GM23338 (cell line): ENCODE results near the gene SMAD3. TPM values are rescaled to one million over a fixed set of nuclear protein-coding genes. Genes with fewer than 3 reads are reported as not detected.

Source experiments
- ATAC-seq: fragments of 200-7000 bp; cut with Tn5 transposase; 3 replicates; pipeline ENCODE4 v1.9.1; 2020
- DNase-seq: peaks from one replicate; pipeline ENCODE4 v3.0.0-alpha.2; 2015; ENCODE audit warnings: low spot score
- H2AFZ ChIP-seq: fragments of 200-600 bp; sonication (generic); 2 replicates; pipeline ENCODE4 v1.8.0; 2016; ENCODE audit warnings: antibody characterized with exemption, mild to moderate bottlenecking, moderate library complexity
- H3F3A ChIP-seq: fragments of 200-600 bp; sonication (generic); replicated peaks from 2 replicates; pipeline ENCODE4 v1.8.0; 2017; ENCODE audit warnings: antibody characterized with exemption, mixed run types, low read depth
- H3K27ac ChIP-seq: fragments of 200-600 bp; sonication (generic); 2 replicates; pipeline ENCODE4 v1.6.1; 2016; ENCODE audit warnings: low read depth
- H3K27me3 ChIP-seq: fragments of 200-600 bp; sonication (generic); 2 replicates; pipeline ENCODE4 v1.8.0; 2016; ENCODE audit warnings: mild to moderate bottlenecking, mixed run types, moderate library complexity; ENCODE audit not compliant: insufficient read depth
- H3K36me3 ChIP-seq: fragments of 200-600 bp; sonication (generic); 2 replicates; pipeline ENCODE4 v1.8.0; 2016; ENCODE audit warnings: mild to moderate bottlenecking; ENCODE audit not compliant: insufficient read depth
- H3K4me1 ChIP-seq: fragments of 200-600 bp; sonication (generic); 2 replicates; pipeline ENCODE4 v1.8.0; 2016; ENCODE audit warnings: mild to moderate bottlenecking, moderate library complexity; ENCODE audit not compliant: insufficient read depth
- H3K4me2 ChIP-seq: fragments of 200-600 bp; sonication (generic); 2 replicates; pipeline ENCODE4 v1.7.1; 2017; ENCODE audit warnings: mixed run types
- H3K4me3 ChIP-seq: fragments of 200-600 bp; sonication (generic); 2 replicates; pipeline ENCODE4 v1.6.1; 2016; ENCODE audit warnings: mixed run types
- H3K79me2 ChIP-seq: fragments of 200-600 bp; sonication (generic); replicated peaks from 2 replicates; pipeline ENCODE4 v1.8.0; 2017; ENCODE audit warnings: mild to moderate bottlenecking; ENCODE audit not compliant: insufficient read depth
- H3K9me2 ChIP-seq: fragments of 200-600 bp; sonication (generic); 2 replicates; pipeline ENCODE4 v1.8.0; 2017; ENCODE audit not compliant: insufficient read depth
- H4K20me1 ChIP-seq: fragments of 200-600 bp; sonication (generic); replicated peaks from 2 replicates; pipeline ENCODE4 v1.8.0; 2017; ENCODE audit warnings: mild to moderate bottlenecking; ENCODE audit not compliant: insufficient read depth
- H3K27ac Mint-ChIP-seq: 2 replicates; pipeline ENCODE4 v1.8.0; 2020; ENCODE audit warnings: inconsistent platforms, mild to moderate bottlenecking, moderate library complexity, mixed read lengths
- H3K27me3 Mint-ChIP-seq: 3 replicates; pipeline ENCODE4 v1.8.0; 2022; ENCODE audit warnings: low read depth, mild to moderate bottlenecking, moderate library complexity, mixed read lengths, inconsistent platforms; ENCODE audit not compliant: insufficient read depth, poor library complexity
- H3K36me3 Mint-ChIP-seq: 3 replicates; pipeline ENCODE4 v1.8.0; 2021; ENCODE audit warnings: low read depth, mild to moderate bottlenecking, inconsistent platforms, moderate library complexity, mixed read lengths
- H3K4me1 Mint-ChIP-seq: 3 replicates; pipeline ENCODE4 v1.8.0; 2020; ENCODE audit warnings: mild to moderate bottlenecking, inconsistent platforms, mixed read lengths
- H3K4me3 Mint-ChIP-seq: 3 replicates; pipeline ENCODE4 v1.8.0; 2021; ENCODE audit warnings: moderate library complexity, mild to moderate bottlenecking, inconsistent platforms, mixed read lengths
- H3K9me3 Mint-ChIP-seq: 3 replicates; pipeline ENCODE4 v1.8.0; 2020; ENCODE audit warnings: moderate library complexity, mild to moderate bottlenecking, inconsistent platforms, mixed read lengths
- CREB1 ChIP-seq: fragments of 250-450 bp; sonication (Bioruptor Pico); IDR thresholded peaks from 2 replicates; pipeline ENCODE4 v1.5.0; 2020; ENCODE audit warnings: low read depth, mild to moderate bottlenecking, moderate library complexity
- JUNB ChIP-seq: IDR thresholded peaks from one replicate; pipeline ENCODE4 v1.6.1; 2016; ENCODE audit warnings: antibody characterized with exemption; ENCODE audit not compliant: unreplicated experiment
- NANOG ChIP-seq: IDR thresholded peaks from 2 replicates; pipeline ENCODE4 v1.6.1; 2016; ENCODE audit warnings: antibody characterized with exemption, borderline replicate concordance
- POLR2AphosphoS5 ChIP-seq: IDR thresholded peaks from 2 replicates; pipeline ENCODE4 v1.6.1; 2016; ENCODE audit warnings: antibody characterized with exemption, low read depth
- ZNF114 ChIP-seq: fragments of 250-450 bp; sonication (Bioruptor Pico); IDR thresholded peaks from 2 replicates; pipeline ENCODE4 v1.5.0; 2020; ENCODE audit warnings: mild to moderate bottlenecking, moderate library complexity
- ZNF331 ChIP-seq: fragments of 250-450 bp; sonication (Bioruptor Pico); IDR thresholded peaks from 2 replicates; pipeline ENCODE4 v1.5.0; 2020; ENCODE audit warnings: low read depth, mild to moderate bottlenecking, moderate library complexity
- polyA plus RNA-seq: library from polyadenylated mRNA; unstranded; fragments of >200 nt; fragmentation: Nextera tagmentation; extraction: Ambion mirVana; gene quantifications from 2 replicates; pipeline ENCODE4 v1.2.1, GENCODE V29; 2016
- total RNA-seq: library from RNA; depleted of rRNA; stranded (reverse); fragments of >200 nt; shearing (Covaris generic); gene quantifications from 2 replicates; pipeline ENCODE4 v1.2.3, GENCODE V29; 2014
- TF ChIP-seq, protein P1 (sequence below), 2 experiments: fragments of 200-600 bp in 1 of 2; sonication (generic) in 1 of 2; conservative IDR thresholded peaks; 2 replicates each; pipeline versions ENCODE4 v1.5.1 to v1.6.1; 2016 to 2017; ENCODE audit warnings: antibody characterized with exemption in 2 of 2, low read depth in 2 of 2, mild to moderate bottlenecking in 2 of 2, moderate library complexity in 1 of 2
- TF ChIP-seq, protein P2 (sequence below): IDR thresholded peaks from 2 replicates; pipeline ENCODE4 v1.6.1; 2016; ENCODE audit warnings: antibody characterized with exemption
- TF ChIP-seq, protein P3 (sequence below): fragments of 250-450 bp; sonication (Bioruptor Pico); IDR thresholded peaks from 2 replicates; pipeline ENCODE4 v1.5.0; 2020; ENCODE audit warnings: mild to moderate bottlenecking, moderate library complexity

SMAD3 gene
- total and polyA plus RNA-seq, 2 experiments from 2014 or later: 4.9 to 11.6 TPM

DNA sequence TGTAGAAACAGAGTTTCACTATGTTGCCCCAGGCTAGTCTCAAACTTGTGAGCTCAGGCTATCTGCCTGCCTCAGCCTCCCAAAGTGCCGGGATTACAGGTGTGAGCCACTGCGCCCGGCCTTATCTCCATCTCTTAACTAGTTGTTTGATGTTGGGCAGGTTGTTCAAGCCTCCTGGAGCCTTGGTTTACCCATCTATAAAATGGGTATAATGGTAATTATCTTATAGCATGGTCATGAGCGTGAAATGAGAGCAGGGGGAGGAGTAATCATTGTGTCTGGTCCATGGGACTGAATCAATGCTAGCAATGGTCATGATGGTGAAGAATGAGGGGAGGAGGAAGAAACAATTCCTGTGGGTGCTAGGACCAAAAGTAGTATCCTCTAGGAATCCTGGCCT, 32.0 kb downstream of the SMAD3 start:
- Mint-ChIP-seq H3K36me3 (no peaks in the 10 kb centered on the region), H3K27me3 (peaks cover 4% of the 10 kb centered on the region), H3K9me3 (no peaks in the 10 kb centered on the region), H3K4me3 (no peak overlapping the region), H3K27ac (no peak overlapping the region), H3K4me1 (peaks cover 27% of the 10 kb centered on the region)
- H3K27me3 ChIP-seq: no peaks in the 10 kb centered on the region
- ATAC-seq: no peak
- no peak for DNase-seq
- H3F3A ChIP-seq: no peaks in the 10 kb centered on the region
- peaks cover 4% of the 10 kb centered on the region; the same call in 1 of the 2 replicates for H3K36me3 ChIP-seq
- H2AFZ ChIP-seq: no peak overlapping the region
- no peak overlapping the region for H3K4me2 ChIP-seq
- TF ChIP-seq ZNF331 (no peak), ZNF114 (CRISPR knock-in tag) (no peak)
- TF ChIP-seq, protein P1, sequence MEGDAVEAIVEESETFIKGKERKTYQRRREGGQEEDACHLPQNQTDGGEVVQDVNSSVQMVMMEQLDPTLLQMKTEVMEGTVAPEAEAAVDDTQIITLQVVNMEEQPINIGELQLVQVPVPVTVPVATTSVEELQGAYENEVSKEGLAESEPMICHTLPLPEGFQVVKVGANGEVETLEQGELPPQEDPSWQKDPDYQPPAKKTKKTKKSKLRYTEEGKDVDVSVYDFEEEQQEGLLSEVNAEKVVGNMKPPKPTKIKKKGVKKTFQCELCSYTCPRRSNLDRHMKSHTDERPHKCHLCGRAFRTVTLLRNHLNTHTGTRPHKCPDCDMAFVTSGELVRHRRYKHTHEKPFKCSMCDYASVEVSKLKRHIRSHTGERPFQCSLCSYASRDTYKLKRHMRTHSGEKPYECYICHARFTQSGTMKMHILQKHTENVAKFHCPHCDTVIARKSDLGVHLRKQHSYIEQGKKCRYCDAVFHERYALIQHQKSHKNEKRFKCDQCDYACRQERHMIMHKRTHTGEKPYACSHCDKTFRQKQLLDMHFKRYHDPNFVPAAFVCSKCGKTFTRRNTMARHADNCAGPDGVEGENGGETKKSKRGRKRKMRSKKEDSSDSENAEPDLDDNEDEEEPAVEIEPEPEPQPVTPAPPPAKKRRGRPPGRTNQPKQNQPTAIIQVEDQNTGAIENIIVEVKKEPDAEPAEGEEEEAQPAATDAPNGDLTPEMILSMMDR (conservative IDR thresholded peaks at IDR 0.05; ENCODE audit: low read depth in 2 of 2): no peak
- no peaks in the 10 kb centered on the region for H3K9me2 ChIP-seq
- no peak overlapping the region for H3K27ac ChIP-seq
- peaks cover 3% of the 10 kb centered on the region for H3K4me1 ChIP-seq
- H3K79me2 ChIP-seq: peaks cover 29% of the 10 kb centered on the region
- no peak overlapping the region for H3K4me3 ChIP-seq
- H4K20me1 ChIP-seq: no peaks in the 10 kb centered on the region

DNA sequence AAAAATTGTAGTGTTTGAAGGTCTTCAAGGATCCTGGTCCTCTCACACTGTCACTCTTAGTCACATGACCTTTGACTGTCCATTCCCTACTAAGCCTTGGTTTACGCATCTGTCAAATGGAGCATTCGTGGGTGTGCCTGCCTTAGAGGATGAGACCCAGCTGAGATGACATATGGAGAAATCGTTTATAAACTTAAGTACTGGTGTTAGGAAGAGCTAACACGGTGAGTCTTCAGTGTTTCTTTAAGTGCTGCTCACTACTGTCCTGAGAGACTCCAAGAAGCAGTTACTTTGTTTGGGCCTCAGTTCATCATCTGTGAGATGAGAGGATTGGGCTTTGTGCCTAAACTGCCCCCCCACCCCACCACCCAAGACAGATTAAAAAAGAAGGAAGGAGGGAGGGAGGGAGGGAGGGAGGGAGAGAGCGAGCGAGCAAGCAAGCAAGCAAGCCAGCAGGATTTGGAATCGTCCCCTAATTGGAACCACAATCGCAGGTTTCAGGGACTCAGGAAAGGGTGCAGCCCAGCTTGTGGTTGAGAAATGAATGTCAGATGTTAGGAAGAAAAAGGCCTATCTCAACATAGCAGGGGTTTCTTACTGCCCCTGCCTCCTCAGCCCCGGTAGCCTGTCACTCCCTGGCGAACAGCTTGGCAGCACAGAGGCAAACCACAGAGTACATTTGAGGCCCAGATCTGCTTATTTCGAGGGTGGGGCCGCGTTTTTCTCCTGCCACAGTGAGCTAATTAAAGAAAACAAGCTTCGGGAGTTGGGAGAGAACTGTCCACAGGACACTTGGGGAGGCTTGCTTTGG, 32.7 kb downstream of the SMAD3 start:
- Mint-ChIP-seq H3K4me1 (peaks cover 21% of the 10 kb centered on the region), H3K9me3 (no peaks in the 10 kb centered on the region), H3K36me3 (no peaks in the 10 kb centered on the region), H3K27ac (no peak overlapping the region), H3K4me3 (no peak overlapping the region), H3K27me3 (peaks cover 4% of the 10 kb centered on the region)
- peaks cover 29% of the 10 kb centered on the region for H3K79me2 ChIP-seq
- H3K4me3 ChIP-seq: no peak overlapping the region
- 0 out of 2 replicates have a peak overlapping the region, but pooled peaks have one; percentile 55 for H3K27ac ChIP-seq
- no peak for DNase-seq
- H3K4me2 ChIP-seq: no peak overlapping the region
- peak; percentile 43 for ATAC-seq
- H3F3A ChIP-seq: no peaks in the 10 kb centered on the region
- peaks cover under 1% of the 10 kb centered on the region; the same call in 1 of the 2 replicates for H3K36me3 ChIP-seq
- no peaks in the 10 kb centered on the region for H3K27me3 ChIP-seq
- H3K9me2 ChIP-seq: no peaks in the 10 kb centered on the region
- H2AFZ ChIP-seq: no peak overlapping the region
- no peaks in the 10 kb centered on the region for H3K4me1 ChIP-seq
- no peaks in the 10 kb centered on the region for H4K20me1 ChIP-seq
- TF ChIP-seq JUNB (no peak), NANOG (no peak), POLR2AphosphoS5 (no peak), CREB1 (CRISPR knock-in tag) (no peak)
- TF ChIP-seq, protein P2, sequence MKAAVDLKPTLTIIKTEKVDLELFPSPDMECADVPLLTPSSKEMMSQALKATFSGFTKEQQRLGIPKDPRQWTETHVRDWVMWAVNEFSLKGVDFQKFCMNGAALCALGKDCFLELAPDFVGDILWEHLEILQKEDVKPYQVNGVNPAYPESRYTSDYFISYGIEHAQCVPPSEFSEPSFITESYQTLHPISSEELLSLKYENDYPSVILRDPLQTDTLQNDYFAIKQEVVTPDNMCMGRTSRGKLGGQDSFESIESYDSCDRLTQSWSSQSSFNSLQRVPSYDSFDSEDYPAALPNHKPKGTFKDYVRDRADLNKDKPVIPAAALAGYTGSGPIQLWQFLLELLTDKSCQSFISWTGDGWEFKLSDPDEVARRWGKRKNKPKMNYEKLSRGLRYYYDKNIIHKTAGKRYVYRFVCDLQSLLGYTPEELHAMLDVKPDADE: no peak
- TF ChIP-seq, protein P3, sequence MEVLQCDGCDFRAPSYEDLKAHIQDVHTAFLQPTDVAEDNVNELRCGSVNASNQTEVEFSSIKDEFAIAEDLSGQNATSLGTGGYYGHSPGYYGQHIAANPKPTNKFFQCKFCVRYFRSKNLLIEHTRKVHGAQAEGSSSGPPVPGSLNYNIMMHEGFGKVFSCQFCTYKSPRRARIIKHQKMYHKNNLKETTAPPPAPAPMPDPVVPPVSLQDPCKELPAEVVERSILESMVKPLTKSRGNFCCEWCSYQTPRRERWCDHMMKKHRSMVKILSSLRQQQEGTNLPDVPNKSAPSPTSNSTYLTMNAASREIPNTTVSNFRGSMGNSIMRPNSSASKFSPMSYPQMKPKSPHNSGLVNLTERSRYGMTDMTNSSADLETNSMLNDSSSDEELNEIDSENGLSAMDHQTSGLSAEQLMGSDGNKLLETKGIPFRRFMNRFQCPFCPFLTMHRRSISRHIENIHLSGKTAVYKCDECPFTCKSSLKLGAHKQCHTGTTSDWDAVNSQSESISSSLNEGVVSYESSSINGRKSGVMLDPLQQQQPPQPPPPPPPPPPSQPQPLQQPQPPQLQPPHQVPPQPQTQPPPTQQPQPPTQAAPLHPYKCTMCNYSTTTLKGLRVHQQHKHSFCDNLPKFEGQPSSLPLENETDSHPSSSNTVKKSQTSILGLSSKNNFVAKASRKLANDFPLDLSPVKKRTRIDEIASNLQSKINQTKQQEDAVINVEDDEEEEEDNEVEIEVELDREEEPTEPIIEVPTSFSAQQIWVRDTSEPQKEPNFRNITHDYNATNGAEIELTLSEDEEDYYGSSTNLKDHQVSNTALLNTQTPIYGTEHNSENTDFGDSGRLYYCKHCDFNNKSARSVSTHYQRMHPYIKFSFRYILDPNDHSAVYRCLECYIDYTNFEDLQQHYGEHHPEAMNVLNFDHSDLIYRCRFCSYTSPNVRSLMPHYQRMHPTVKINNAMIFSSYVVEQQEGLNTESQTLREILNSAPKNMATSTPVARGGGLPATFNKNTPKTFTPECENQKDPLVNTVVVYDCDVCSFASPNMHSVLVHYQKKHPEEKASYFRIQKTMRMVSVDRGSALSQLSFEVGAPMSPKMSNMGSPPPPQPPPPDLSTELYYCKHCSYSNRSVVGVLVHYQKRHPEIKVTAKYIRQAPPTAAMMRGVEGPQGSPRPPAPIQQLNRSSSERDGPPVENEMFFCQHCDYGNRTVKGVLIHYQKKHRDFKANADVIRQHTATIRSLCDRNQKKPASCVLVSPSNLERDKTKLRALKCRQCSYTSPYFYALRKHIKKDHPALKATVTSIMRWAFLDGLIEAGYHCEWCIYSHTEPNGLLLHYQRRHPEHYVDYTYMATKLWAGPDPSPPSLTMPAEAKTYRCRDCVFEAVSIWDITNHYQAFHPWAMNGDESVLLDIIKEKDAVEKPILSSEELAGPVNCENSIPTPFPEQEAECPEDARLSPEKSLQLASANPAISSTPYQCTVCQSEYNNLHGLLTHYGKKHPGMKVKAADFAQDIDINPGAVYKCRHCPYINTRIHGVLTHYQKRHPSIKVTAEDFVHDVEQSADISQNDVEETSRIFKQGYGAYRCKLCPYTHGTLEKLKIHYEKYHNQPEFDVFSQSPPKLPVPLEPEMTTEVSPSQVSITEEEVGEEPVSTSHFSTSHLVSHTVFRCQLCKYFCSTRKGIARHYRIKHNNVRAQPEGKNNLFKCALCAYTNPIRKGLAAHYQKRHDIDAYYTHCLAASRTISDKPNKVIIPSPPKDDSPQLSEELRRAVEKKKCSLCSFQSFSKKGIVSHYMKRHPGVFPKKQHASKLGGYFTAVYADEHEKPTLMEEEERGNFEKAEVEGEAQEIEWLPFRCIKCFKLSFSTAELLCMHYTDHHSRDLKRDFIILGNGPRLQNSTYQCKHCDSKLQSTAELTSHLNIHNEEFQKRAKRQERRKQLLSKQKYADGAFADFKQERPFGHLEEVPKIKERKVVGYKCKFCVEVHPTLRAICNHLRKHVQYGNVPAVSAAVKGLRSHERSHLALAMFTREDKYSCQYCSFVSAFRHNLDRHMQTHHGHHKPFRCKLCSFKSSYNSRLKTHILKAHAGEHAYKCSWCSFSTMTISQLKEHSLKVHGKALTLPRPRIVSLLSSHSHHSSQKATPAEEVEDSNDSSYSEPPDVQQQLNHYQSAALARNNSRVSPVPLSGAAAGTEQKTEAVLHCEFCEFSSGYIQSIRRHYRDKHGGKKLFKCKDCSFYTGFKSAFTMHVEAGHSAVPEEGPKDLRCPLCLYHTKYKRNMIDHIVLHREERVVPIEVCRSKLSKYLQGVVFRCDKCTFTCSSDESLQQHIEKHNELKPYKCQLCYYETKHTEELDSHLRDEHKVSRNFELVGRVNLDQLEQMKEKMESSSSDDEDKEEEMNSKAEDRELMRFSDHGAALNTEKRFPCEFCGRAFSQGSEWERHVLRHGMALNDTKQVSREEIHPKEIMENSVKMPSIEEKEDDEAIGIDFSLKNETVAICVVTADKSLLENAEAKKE (CRISPR knock-in tag): no peak
- TF ChIP-seq, protein P1 (conservative IDR thresholded peaks at IDR 0.05; ENCODE audit: low read depth in 2 of 2): no peak
